Measurements from ENCODE around the gene MAML3. TPM values are rescaled to one million over a fixed set of nuclear protein-coding genes. Genes with fewer than 3 reads are reported as not detected.

MAML3 gene
- total and polyA plus RNA-seq, 2 of the 13 experiments (the other 11 are each of a cell fraction or from before 2014, with no cell fraction given): 0.05 to 0.13 TPM

DNA sequence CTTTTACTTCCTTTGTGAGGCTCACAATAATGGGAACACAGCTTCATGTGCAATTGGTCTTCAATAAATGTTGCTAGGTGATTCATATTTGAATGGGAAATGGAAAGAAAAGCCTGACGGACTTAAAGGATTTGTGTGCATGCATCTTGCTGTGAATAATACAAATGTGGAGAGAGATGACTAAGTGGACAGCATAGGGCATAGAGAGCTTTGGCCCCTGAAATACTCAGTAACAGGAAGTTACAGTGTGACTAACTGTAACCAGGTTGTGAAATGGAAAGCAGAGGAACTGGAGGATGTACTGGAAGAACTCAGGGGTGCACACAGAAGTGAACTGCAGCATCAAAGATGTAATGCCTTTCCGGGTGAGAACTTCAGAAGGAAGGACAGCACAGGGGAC, 281.7 kb downstream of the MAML3 start (continued):
- TF ChIP-seq ZNF614 (CRISPR knock-in tag; IDR thresholded peaks at IDR 0.05; ENCODE audit: borderline replicate concordance): 0 out of 2 replicates have a peak, but pooled peaks have one; percentile 59
- TF ChIP-seq HNRNPK (IDR thresholded peaks at IDR 0.05; ENCODE audit: low read depth, low read length, poor library complexity, severe bottlenecking): no peak
- TF ChIP-seq ZNF598 (CRISPR knock-in tag; IDR thresholded peaks at IDR 0.05; ENCODE audit: borderline replicate concordance): no peak
- TF ChIP-seq PHF8 (CRISPR knock-in tag; IDR thresholded peaks at IDR 0.05): no peak
- TF ChIP-seq, protein P1, sequence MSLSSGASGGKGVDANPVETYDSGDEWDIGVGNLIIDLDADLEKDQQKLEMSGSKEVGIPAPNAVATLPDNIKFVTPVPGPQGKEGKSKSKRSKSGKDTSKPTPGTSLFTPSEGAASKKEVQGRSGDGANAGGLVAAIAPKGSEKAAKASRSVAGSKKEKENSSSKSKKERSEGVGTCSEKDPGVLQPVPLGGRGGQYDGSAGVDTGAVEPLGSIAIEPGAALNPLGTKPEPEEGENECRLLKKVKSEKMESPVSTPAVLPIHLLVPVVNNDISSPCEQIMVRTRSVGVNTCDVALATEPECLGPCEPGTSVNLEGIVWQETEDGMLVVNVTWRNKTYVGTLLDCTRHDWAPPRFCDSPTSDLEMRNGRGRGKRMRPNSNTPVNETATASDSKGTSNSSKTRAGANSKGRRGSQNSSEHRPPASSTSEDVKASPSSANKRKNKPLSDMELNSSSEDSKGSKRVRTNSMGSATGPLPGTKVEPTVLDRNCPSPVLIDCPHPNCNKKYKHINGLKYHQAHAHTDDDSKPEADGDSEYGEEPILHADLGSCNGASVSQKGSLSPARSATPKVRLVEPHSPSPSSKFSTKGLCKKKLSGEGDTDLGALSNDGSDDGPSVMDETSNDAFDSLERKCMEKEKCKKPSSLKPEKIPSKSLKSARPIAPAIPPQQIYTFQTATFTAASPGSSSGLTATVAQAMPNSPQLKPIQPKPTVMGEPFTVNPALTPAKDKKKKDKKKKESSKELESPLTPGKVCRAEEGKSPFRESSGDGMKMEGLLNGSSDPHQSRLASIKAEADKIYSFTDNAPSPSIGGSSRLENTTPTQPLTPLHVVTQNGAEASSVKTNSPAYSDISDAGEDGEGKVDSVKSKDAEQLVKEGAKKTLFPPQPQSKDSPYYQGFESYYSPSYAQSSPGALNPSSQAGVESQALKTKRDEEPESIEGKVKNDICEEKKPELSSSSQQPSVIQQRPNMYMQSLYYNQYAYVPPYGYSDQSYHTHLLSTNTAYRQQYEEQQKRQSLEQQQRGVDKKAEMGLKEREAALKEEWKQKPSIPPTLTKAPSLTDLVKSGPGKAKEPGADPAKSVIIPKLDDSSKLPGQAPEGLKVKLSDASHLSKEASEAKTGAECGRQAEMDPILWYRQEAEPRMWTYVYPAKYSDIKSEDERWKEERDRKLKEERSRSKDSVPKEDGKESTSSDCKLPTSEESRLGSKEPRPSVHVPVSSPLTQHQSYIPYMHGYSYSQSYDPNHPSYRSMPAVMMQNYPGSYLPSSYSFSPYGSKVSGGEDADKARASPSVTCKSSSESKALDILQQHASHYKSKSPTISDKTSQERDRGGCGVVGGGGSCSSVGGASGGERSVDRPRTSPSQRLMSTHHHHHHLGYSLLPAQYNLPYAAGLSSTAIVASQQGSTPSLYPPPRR (CRISPR knock-in tag; IDR thresholded peaks at IDR 0.05; ENCODE audit: borderline replicate concordance): no peak
- TF ChIP-seq ETV5 (CRISPR knock-in tag; IDR thresholded peaks at IDR 0.05; ENCODE audit: borderline replicate concordance): peak; percentile 82; the same call in 1 of the 2 replicates
- TF ChIP-seq, protein P2, sequence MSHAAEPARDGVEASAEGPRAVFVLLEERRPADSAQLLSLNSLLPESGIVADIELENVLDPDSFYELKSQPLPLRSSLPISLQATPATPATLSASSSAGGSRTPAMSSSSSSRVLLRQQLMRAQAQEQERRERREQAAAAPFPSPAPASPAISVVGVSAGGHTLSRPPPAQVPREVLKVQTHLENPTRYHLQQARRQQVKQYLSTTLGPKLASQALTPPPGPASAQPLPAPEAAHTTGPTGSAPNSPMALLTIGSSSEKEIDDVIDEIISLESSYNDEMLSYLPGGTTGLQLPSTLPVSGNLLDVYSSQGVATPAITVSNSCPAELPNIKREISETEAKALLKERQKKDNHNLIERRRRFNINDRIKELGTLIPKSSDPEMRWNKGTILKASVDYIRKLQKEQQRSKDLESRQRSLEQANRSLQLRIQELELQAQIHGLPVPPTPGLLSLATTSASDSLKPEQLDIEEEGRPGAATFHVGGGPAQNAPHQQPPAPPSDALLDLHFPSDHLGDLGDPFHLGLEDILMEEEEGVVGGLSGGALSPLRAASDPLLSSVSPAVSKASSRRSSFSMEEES (CRISPR knock-in tag; IDR thresholded peaks at IDR 0.05): no peak
- TF ChIP-seq AGO2 (optimal IDR thresholded peaks at IDR 0.05; ENCODE audit: low read depth, low read length): no peak
- no peak for TF ChIP-seq NFKBIZ (CRISPR knock-in tag; IDR thresholded peaks at IDR 0.05)
- peak; percentile 57 for TF ChIP-seq SAP130 (CRISPR knock-in tag; IDR thresholded peaks at IDR 0.05; ENCODE audit: low read depth)
- no peak for TF ChIP-seq DNMT3B (CRISPR knock-in tag; conservative IDR thresholded peaks at IDR 0.05)
- no peak for TF ChIP-seq HIVEP1 (CRISPR knock-in tag; IDR thresholded peaks at IDR 0.05)
- TF ChIP-seq ZNF629 (CRISPR knock-in tag; conservative IDR thresholded peaks at IDR 0.05): no peak
- no peak for TF ChIP-seq SATB2 (CRISPR knock-in tag; IDR thresholded peaks at IDR 0.05)
- TF ChIP-seq GLI4 (CRISPR knock-in tag; IDR thresholded peaks at IDR 0.05; ENCODE audit: borderline replicate concordance): no peak
- no peak for TF ChIP-seq POGK (CRISPR knock-in tag; conservative IDR thresholded peaks at IDR 0.05)
- TF ChIP-seq NFYB (CRISPR knock-in tag; IDR thresholded peaks at IDR 0.05): no peak
- TF ChIP-seq CEBPG (CRISPR knock-in tag; IDR thresholded peaks at IDR 0.05): peak; percentile 59
- TF ChIP-seq KLF12 (CRISPR knock-in tag; IDR thresholded peaks at IDR 0.05; ENCODE audit: borderline replicate concordance): no peak
- TF ChIP-seq ZNF570 (CRISPR knock-in tag; IDR thresholded peaks at IDR 0.05; ENCODE audit: borderline replicate concordance): no peak
- no peak for TF ChIP-seq SOX6 (IDR thresholded peaks at IDR 0.05)
- no peak for TF ChIP-seq SOX6 (CRISPR knock-in tag; IDR thresholded peaks at IDR 0.05)
- TF ChIP-seq ZNF33A (CRISPR knock-in tag; IDR thresholded peaks at IDR 0.05; ENCODE audit: borderline replicate concordance): no peak
- no peak for TF ChIP-seq ATF1 (CRISPR knock-in tag; IDR thresholded peaks at IDR 0.05)
- TF ChIP-seq MED1 (CRISPR knock-in tag; IDR thresholded peaks at IDR 0.05): 0 out of 2 replicates have a peak, but pooled peaks have one; percentile 40
- no peak for TF ChIP-seq NCOA1 (CRISPR knock-in tag; IDR thresholded peaks at IDR 0.05)

Data from HepG2 (cell line).